HEK293 (cell line): ENCODE measurements around the gene PLEKHA6.

Experiments used
- CTCF ChIA-PET: fragments of 350-600 bp; formaldehyde crosslinking; extraction: SDS; loops from one replicate; lab custom pipeline; 2021; ENCODE audit warnings: antibody characterized with exemption; lab: Yijun Ruan, JAX
- POLR2A ChIA-PET: fragments of 300-600 bp; formaldehyde crosslinking; extraction: SDS; loops from one replicate; lab custom pipeline; 2020; ENCODE audit warnings: antibody characterized with exemption, inconsistent platforms; lab: Yijun Ruan, JAX
- H3K27ac ChIP-seq: fragments of 200-500 bp; sonication (Bioruptor generic); 2 replicates; pipeline ENCODE4 v1.5.1; 2014; ENCODE audit warnings: low read depth, low read length, control low read depth, inconsistent platforms; ENCODE audit errors: extremely low read depth
- H3K36me3 ChIP-seq, 2 experiments: fragments of 200-500 bp in 1 of 2; sonication (Bioruptor generic) in 1 of 2; 1 replicate in 1 of 2; 2 replicates in 1 of 2; pipeline ENCODE4 v1.5.1; 2014 to 2017; ENCODE audit warnings: inconsistent platforms in 2 of 2, low read length in 2 of 2; ENCODE audit not compliant: control insufficient read depth in 2 of 2, insufficient read depth in 1 of 2
- H3K4me1 ChIP-seq: fragments of 200-500 bp; sonication (Bioruptor generic); 2 replicates; pipeline ENCODE4 v1.5.1; 2014; ENCODE audit warnings: mild to moderate bottlenecking, low read length, inconsistent platforms; ENCODE audit not compliant: control insufficient read depth, insufficient read depth
- H3K4me3 ChIP-seq: 2 replicates; pipeline ENCODE4 v1.5.1; 2011; ENCODE audit warnings: low read depth, mild to moderate bottlenecking, control low read depth, low read length, moderate library complexity
- H3K9me3 ChIP-seq: fragments of 200-500 bp; sonication (Bioruptor generic); 2 replicates; pipeline ENCODE4 v1.5.1; 2014; ENCODE audit warnings: low read depth, low read length, inconsistent platforms; ENCODE audit not compliant: control insufficient read depth, insufficient read depth
- BCL11B ChIP-seq: fragments of 450-650 bp; formaldehyde crosslinking; IDR thresholded peaks from 2 replicates; pipeline ENCODE4 v1.5.1; 2016; ENCODE audit warnings: low read depth, missing biosample characterization, missing genetic modification characterization
- HOXA7 ChIP-seq: sonication (generic); formaldehyde crosslinking; IDR thresholded peaks from 2 replicates; pipeline ENCODE4 v1.8.1; 2022; ENCODE audit warnings: missing genetic modification reagents, borderline replicate concordance
- MEIS1 ChIP-seq: sonication (generic); formaldehyde crosslinking; IDR thresholded peaks from 2 replicates; pipeline ENCODE4 v1.8.1; 2022; ENCODE audit warnings: missing genetic modification reagents, mild to moderate bottlenecking, borderline replicate concordance
- ZNF239 ChIP-seq: fragments of 450-650 bp; formaldehyde crosslinking; IDR thresholded peaks from 2 replicates; pipeline ENCODE4 v1.5.1; 2016; ENCODE audit warnings: missing biosample characterization, missing genetic modification characterization
- ZNF404 ChIP-seq: fragments of 450-650 bp; formaldehyde crosslinking; IDR thresholded peaks from 2 replicates; pipeline ENCODE4 v1.5.1; 2017; ENCODE audit warnings: missing biosample characterization, missing genetic modification characterization
- ZNF416 ChIP-seq: fragments of 450-650 bp; formaldehyde crosslinking; IDR thresholded peaks from 2 replicates; pipeline ENCODE4 v1.5.1; 2016; ENCODE audit warnings: missing biosample characterization, missing genetic modification characterization
- ZNF600 ChIP-seq: fragments of 450-650 bp; formaldehyde crosslinking; IDR thresholded peaks from 2 replicates; pipeline ENCODE4 v1.5.1; 2016; ENCODE audit warnings: missing biosample characterization, missing genetic modification characterization
- ZNF626 ChIP-seq: fragments of 450-650 bp; sonication (Bioruptor Pico); formaldehyde crosslinking; IDR thresholded peaks from 2 replicates; pipeline ENCODE4 v1.5.1; 2018; ENCODE audit warnings: missing biosample characterization, missing genetic modification characterization, inconsistent platforms
- ZNF654 ChIP-seq: fragments of 450-650 bp; formaldehyde crosslinking; IDR thresholded peaks from 2 replicates; pipeline ENCODE4 v1.5.1; 2016; ENCODE audit warnings: low read depth, missing biosample characterization, missing genetic modification characterization
- ZNF658 ChIP-seq: fragments of 450-650 bp; formaldehyde crosslinking; IDR thresholded peaks from 2 replicates; pipeline ENCODE4; 2016; ENCODE audit warnings: missing biosample characterization, missing genetic modification characterization
- ZNF830 ChIP-seq: fragments of 450-650 bp; IDR thresholded peaks from 2 replicates; pipeline ENCODE4 v1.5.0; 2018; ENCODE audit warnings: missing biosample characterization, missing genetic modification characterization, low read depth, mild to moderate bottlenecking, moderate library complexity
- TF ChIP-seq, protein P1 (sequence below): fragments of 450-650 bp; formaldehyde crosslinking; IDR thresholded peaks from 2 replicates; pipeline ENCODE4 v1.5.1; 2016; ENCODE audit warnings: missing biosample characterization, missing genetic modification characterization
- TF ChIP-seq, protein P2 (sequence below): fragments of 450-650 bp; formaldehyde crosslinking; IDR thresholded peaks from 2 replicates; pipeline ENCODE4 v1.5.1; 2017; ENCODE audit warnings: missing biosample characterization, missing genetic modification characterization

Gene PLEKHA6

DNA sequence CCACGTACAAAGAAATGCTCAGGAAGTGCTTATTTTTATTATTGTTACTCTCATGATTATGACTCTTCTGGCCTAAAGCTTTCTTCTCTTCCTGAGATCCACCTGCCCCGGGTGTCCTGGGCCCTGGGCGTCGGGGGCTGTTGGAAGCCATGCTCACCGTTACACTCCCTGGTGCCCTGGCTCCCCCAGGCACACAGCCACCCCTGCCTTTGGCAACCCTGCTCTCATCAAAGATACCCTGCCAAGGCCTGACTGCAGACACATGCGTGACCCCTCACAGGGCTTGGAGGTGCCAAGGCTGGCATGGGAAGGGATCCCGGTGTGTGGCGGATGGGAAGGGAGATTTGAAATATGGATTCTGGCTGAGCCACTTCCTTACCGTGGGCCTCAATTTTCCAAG lies 160.2 kb downstream of the PLEKHA6 start:
- Histone ChIP-seq H3K4me1 (no peaks in the 10 kb centered on the region), H3K36me3 (no peaks in the 10 kb centered on the region), H3K9me3 (no peaks in the 10 kb centered on the region), H3K4me3 (no peak overlapping the region), H3K27ac (no peak overlapping the region)
- TF ChIP-seq ZNF654 (tag by site-specific recombination) = no peak
- TF ChIP-seq ZNF404 (tag by site-specific recombination) = no peak
- ChIA-PET POLR2A (no interaction called here), CTCF (interaction anchor here (1.1 to 3.2 kb wide), 5 partner anchors 9 to 59 kb away, joined by 3 to 18 read pairs (median 6); no protein-coding TSS in a partner anchor)

DNA sequence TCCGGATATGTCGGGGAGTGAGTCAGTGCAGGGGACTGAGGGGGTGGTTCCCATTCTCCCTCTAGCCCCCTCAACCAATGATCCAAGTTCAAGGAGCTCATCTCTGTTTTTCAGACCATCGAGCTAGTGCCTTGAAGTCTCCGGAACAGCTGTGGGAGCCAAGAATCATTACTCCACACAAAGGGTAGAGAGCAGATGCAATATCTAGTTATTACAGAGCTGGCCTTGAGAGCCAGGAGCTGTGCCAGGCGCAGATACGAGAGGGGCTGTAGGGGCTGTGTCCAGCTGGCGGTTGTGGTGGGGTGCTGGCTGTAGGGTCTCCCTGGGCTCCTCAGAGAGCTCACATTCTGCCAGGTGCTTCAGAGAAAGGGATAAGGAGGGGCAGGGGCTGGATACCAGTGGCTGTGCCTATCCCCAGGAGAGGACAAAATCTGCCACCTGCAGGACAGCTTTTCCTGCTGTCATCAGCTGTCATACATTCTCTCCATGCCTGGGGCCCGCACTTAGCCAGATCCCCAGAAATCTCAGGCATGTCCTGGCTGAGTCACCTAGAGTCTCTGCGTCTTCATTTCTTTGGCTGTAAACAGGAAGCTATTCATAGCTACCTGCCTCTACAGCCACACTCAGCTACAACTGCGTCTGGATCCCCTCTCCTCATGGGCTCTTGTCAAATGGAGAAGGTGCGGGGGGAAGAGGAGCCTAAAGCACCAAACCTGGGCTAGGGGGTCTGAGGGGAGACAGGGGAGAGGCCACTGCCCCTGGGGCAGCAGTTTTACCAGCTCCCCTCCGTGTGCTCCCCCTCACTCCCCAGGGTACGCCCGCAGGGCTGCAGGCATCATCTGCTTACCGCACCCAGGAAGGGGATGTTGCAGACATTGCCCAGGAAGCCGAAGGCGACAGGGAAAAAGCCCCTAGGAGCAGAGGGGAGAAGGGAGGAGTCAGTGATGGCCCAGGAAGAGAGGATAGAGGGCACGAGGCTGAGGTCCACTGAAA lies 161.1 kb downstream of the PLEKHA6 start:
- ChIA-PET POLR2A (no interaction called here), CTCF (interaction anchor here (0.7 to 3.2 kb wide), 10 partner anchors 8 to 339 kb away, joined by 3 to 20 read pairs (median 3); no protein-coding TSS in a partner anchor)
- Histone ChIP-seq H3K36me3 (no peaks in the 10 kb centered on the region), H3K4me1 (no peaks in the 10 kb centered on the region), H3K9me3 (no peaks in the 10 kb centered on the region), H3K27ac (no peak overlapping the region), H3K4me3 (no peak overlapping the region)
- TF ChIP-seq ZNF416 (tag by site-specific recombination) = no peak
- no peak for TF ChIP-seq HOXA7 (CRISPR knock-in tag)
- no peak for TF ChIP-seq BCL11B (tag by site-specific recombination)
- TF ChIP-seq MEIS1 (CRISPR knock-in tag) = no peak
- TF ChIP-seq, protein P1, sequence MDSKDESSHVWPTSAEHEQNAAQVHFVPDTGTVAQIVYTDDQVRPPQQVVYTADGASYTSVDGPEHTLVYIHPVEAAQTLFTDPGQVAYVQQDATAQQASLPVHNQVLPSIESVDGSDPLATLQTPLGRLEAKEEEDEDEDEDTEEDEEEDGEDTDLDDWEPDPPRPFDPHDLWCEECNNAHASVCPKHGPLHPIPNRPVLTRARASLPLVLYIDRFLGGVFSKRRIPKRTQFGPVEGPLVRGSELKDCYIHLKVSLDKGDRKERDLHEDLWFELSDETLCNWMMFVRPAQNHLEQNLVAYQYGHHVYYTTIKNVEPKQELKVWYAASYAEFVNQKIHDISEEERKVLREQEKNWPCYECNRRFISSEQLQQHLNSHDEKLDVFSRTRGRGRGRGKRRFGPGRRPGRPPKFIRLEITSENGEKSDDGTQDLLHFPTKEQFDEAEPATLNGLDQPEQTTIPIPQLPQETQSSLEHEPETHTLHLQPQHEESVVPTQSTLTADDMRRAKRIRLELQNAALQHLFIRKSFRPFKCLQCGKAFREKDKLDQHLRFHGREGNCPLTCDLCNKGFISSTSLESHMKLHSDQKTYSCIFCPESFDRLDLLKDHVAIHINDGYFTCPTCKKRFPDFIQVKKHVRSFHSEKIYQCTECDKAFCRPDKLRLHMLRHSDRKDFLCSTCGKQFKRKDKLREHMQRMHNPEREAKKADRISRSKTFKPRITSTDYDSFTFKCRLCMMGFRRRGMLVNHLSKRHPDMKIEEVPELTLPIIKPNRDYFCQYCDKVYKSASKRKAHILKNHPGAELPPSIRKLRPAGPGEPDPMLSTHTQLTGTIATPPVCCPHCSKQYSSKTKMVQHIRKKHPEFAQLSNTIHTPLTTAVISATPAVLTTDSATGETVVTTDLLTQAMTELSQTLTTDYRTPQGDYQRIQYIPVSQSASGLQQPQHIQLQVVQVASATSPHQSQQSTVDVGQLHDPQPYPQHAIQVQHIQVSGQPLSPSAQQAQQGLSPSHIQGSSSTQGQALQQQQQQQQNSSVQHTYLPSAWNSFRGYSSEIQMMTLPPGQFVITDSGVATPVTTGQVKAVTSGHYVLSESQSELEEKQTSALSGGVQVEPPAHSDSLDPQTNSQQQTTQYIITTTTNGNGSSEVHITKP (tag by site-specific recombination) = no peak
- no peak for TF ChIP-seq ZNF626 (tag by site-specific recombination)
- TF ChIP-seq, protein P2, sequence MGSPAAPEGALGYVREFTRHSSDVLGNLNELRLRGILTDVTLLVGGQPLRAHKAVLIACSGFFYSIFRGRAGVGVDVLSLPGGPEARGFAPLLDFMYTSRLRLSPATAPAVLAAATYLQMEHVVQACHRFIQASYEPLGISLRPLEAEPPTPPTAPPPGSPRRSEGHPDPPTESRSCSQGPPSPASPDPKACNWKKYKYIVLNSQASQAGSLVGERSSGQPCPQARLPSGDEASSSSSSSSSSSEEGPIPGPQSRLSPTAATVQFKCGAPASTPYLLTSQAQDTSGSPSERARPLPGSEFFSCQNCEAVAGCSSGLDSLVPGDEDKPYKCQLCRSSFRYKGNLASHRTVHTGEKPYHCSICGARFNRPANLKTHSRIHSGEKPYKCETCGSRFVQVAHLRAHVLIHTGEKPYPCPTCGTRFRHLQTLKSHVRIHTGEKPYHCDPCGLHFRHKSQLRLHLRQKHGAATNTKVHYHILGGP = no peak
- no peak for TF ChIP-seq ZNF239 (tag by site-specific recombination)
- TF ChIP-seq ZNF658 = no peak

DNA sequence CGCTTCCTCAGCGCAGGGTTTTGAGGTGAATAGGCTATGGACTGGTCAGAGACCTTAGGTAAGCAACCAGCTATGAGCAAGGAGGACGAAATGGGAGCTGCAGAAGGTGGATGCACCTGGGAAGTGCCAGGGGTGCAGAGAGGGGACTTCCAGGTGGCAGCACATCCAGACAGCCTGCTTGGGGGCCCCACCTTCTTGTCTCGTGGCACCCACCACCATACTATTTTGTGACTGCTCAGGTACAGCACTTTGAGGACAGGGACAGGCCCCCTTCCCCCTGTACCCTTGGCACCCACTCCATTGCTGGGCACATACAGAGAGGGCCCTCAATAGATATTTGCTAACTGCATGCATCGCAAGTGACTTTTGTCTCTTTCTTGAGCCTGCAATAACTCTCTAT lies 162.7 kb downstream of the PLEKHA6 start:
- ChIA-PET CTCF (interaction anchor here (1.9 to 3.2 kb wide), 3 partner anchors 10 to 34 kb away, joined by 13 to 20 read pairs (median 18); no protein-coding TSS in a partner anchor), POLR2A (no interaction called here)
- no peak overlapping the region for H3K27ac ChIP-seq
- TF ChIP-seq ZNF600 (tag by site-specific recombination) (no peak), ZNF830 (tag by site-specific recombination) (no peak)
- no peaks in the 10 kb centered on the region for H3K9me3 ChIP-seq
- no peaks in the 10 kb centered on the region for H3K4me1 ChIP-seq
- H3K36me3 ChIP-seq = no peaks in the 10 kb centered on the region
- no peak overlapping the region for H3K4me3 ChIP-seq
